ENCODE data around the gene NMNAT2.

GRCh38 chr1:183262628-183263200 is 155.5 kb downstream of the NMNAT2 start:
- TF ChIP-seq, protein P1, sequence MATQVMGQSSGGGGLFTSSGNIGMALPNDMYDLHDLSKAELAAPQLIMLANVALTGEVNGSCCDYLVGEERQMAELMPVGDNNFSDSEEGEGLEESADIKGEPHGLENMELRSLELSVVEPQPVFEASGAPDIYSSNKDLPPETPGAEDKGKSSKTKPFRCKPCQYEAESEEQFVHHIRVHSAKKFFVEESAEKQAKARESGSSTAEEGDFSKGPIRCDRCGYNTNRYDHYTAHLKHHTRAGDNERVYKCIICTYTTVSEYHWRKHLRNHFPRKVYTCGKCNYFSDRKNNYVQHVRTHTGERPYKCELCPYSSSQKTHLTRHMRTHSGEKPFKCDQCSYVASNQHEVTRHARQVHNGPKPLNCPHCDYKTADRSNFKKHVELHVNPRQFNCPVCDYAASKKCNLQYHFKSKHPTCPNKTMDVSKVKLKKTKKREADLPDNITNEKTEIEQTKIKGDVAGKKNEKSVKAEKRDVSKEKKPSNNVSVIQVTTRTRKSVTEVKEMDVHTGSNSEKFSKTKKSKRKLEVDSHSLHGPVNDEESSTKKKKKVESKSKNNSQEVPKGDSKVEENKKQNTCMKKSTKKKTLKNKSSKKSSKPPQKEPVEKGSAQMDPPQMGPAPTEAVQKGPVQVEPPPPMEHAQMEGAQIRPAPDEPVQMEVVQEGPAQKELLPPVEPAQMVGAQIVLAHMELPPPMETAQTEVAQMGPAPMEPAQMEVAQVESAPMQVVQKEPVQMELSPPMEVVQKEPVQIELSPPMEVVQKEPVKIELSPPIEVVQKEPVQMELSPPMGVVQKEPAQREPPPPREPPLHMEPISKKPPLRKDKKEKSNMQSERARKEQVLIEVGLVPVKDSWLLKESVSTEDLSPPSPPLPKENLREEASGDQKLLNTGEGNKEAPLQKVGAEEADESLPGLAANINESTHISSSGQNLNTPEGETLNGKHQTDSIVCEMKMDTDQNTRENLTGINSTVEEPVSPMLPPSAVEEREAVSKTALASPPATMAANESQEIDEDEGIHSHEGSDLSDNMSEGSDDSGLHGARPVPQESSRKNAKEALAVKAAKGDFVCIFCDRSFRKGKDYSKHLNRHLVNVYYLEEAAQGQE (IDR thresholded peaks at IDR 0.05; ENCODE audit: insufficient read depth in 1 of 2, low read depth in 2 of 2, low read length in 1 of 2), result no peak
- TF ChIP-seq CTCF (IDR thresholded peaks at IDR 0.05), result no peak

Data from Panc1 (cell line).